KMS-11 (cell line): ENCODE data around the gene SLC25A14.
"Not testable (repeated sequence)": the region's sequence is repeated elsewhere in the genome, so short reads cannot be mapped to it uniquely, and the experiment has no call there.

Experiments used
- H2AFZ ChIP-seq: fragments of 200-600 bp; sonication (generic); 2 replicates; pipeline ENCODE4 v1.6.1; 2016; ENCODE audit warnings: antibody characterized with exemption, mixed run types, low read depth
- H3K27ac ChIP-seq: fragments of 200-600 bp; sonication (generic); 2 replicates; pipeline ENCODE4 v1.6.1; 2016; ENCODE audit warnings: mild to moderate bottlenecking, mixed run types
- H3K27me3 ChIP-seq: fragments of 200-600 bp; sonication (generic); 2 replicates; pipeline ENCODE4 v1.6.1; 2017; ENCODE audit warnings: mild to moderate bottlenecking, low read depth, mixed run types, moderate library complexity; ENCODE audit not compliant: insufficient read depth
- H3K36me3 ChIP-seq: fragments of 200-600 bp; sonication (generic); 2 replicates; pipeline ENCODE4 v1.6.1; 2017; ENCODE audit warnings: mild to moderate bottlenecking, mixed run types; ENCODE audit not compliant: insufficient read depth
- H3K4me1 ChIP-seq: fragments of 200-600 bp; sonication (generic); 2 replicates; pipeline ENCODE4 v1.6.1; 2016; ENCODE audit warnings: mild to moderate bottlenecking, low read depth, mixed run types; ENCODE audit not compliant: poor library complexity, severe bottlenecking
- H3K4me2 ChIP-seq: fragments of 200-600 bp; sonication (generic); 2 replicates; pipeline ENCODE4 v1.7.0; 2016; ENCODE audit warnings: mild to moderate bottlenecking, mixed run types
- H3K4me3 ChIP-seq: fragments of 200-600 bp; sonication (generic); IDR thresholded peaks from 2 replicates; pipeline ENCODE4 v1.6.1; 2017; ENCODE audit warnings: low read depth, low read length, mixed read lengths; ENCODE audit not compliant: insufficient read depth
- H3K79me2 ChIP-seq: fragments of 200-600 bp; sonication (generic); 2 replicates; pipeline ENCODE4 v1.6.1; 2016; ENCODE audit warnings: low read depth, mixed run types; ENCODE audit not compliant: insufficient read depth
- H3K9ac ChIP-seq: fragments of 200-600 bp; sonication (generic); 2 replicates; pipeline ENCODE4 v1.6.1; 2016; ENCODE audit warnings: mild to moderate bottlenecking, mixed run types
- H4K20me1 ChIP-seq: fragments of 200-600 bp; sonication (generic); 2 replicates; pipeline ENCODE4 v1.6.1; 2016; ENCODE audit warnings: mild to moderate bottlenecking, mixed run types; ENCODE audit not compliant: insufficient read depth
- CTCF ChIP-seq: fragments of 200-600 bp; sonication (generic); conservative IDR thresholded peaks from 2 replicates; pipeline ENCODE4 v1.6.1; 2017; ENCODE audit warnings: low read depth, mild to moderate bottlenecking, antibody characterized with exemption, low read length, moderate library complexity, mixed read lengths

Gene SLC25A14

GRCh38 chrX:130351567-130351966, 11.8 kb downstream of the SLC25A14 start:
- peak overlapping the region; percentile 29; the same call in 1 of the 2 replicates for H3K4me2 ChIP-seq
- H3K27me3 ChIP-seq: no peaks in the 10 kb centered on the region
- H3K36me3 ChIP-seq: no peaks in the 10 kb centered on the region
- no peaks in the 10 kb centered on the region for H4K20me1 ChIP-seq
- peaks cover 29% of the 10 kb centered on the region for H3K4me1 ChIP-seq
- H3K9ac ChIP-seq: no peak overlapping the region
- no peaks in the 10 kb centered on the region for H3K79me2 ChIP-seq
- no peak for TF ChIP-seq CTCF
- no peak overlapping the region for H3K4me3 ChIP-seq
- H2AFZ ChIP-seq: no peak overlapping the region
- H3K27ac ChIP-seq: no peak overlapping the region

- not testable (repeated sequence) for H3K4me3 ChIP-seq, H3K36me3 ChIP-seq
Observed at GRCh38 chrX:130352050-130352449, 12.3 kb downstream of the SLC25A14 start.

GRCh38 chrX:130376077-130376476, 36.4 kb downstream of the SLC25A14 start:
- H3K4me3 ChIP-seq: no peak overlapping the region
- H2AFZ ChIP-seq: no peak overlapping the region
- no peak overlapping the region for H3K9ac ChIP-seq
- no peak for TF ChIP-seq CTCF
- no peak overlapping the region for H3K4me2 ChIP-seq
- no peaks in the 10 kb centered on the region for H3K4me1 ChIP-seq
- H3K27me3 ChIP-seq: no peaks in the 10 kb centered on the region
- no peaks in the 10 kb centered on the region for H4K20me1 ChIP-seq
- H3K27ac ChIP-seq: no peak overlapping the region
- H3K79me2 ChIP-seq: no peaks in the 10 kb centered on the region
- no peaks in the 10 kb centered on the region for H3K36me3 ChIP-seq

More at GRCh38 chrX:130352050-130352449, 12.3 kb downstream of the SLC25A14 start:
- not testable (repeated sequence) for H3K79me2 ChIP-seq, H3K27me3 ChIP-seq, H3K9ac ChIP-seq, H3K4me2 ChIP-seq, H2AFZ ChIP-seq, H4K20me1 ChIP-seq, H3K27ac ChIP-seq
- peaks cover 29% of the 10 kb centered on the region for H3K4me1 ChIP-seq

GRCh38 chrX:130378024-130378669, 38.4 kb downstream of the SLC25A14 start:
- H3K36me3 ChIP-seq: no peaks in the 10 kb centered on the region
- no peak overlapping the region for H3K4me3 ChIP-seq
- no peaks in the 10 kb centered on the region for H3K4me1 ChIP-seq
- TF ChIP-seq CTCF: no peak
- H4K20me1 ChIP-seq: no peaks in the 10 kb centered on the region
- no peak overlapping the region for H2AFZ ChIP-seq
- no peaks in the 10 kb centered on the region for H3K79me2 ChIP-seq
- no peak overlapping the region for H3K9ac ChIP-seq
- no peak overlapping the region for H3K4me2 ChIP-seq
- no peak overlapping the region for H3K27ac ChIP-seq
- no peaks in the 10 kb centered on the region for H3K27me3 ChIP-seq

- Histone ChIP-seq H3K27ac (no peak within 1 kb of the TSS), H3K4me2 (no peak within 1 kb of the TSS), H3K27me3 (no peaks in the 10 kb centered on the region), H3K9ac (no peak within 1 kb of the TSS), H2AFZ (no peak within 1 kb of the TSS), H3K4me1 (no peaks in the 10 kb centered on the region), H3K36me3 (no peaks in the 10 kb centered on the region), H3K4me3 (no peak within 1 kb of the TSS), H4K20me1 (no peaks in the 10 kb centered on the region), H3K79me2 (no peaks in the 10 kb centered on the region)
- no peak for TF ChIP-seq CTCF
Observed at GRCh38 chrX:130385520-130385919, 45.8 kb downstream of the SLC25A14 start, which contains the start of gene GPR119. TSS of gene GPR119 (minus strand) at chrX:130385674. CDS start at chrX:130385447, 227 bp downstream.
